B cell (primary cell): ENCODE measurements around the gene KIAA1328. TPM values are rescaled to one million over a fixed set of nuclear protein-coding genes. Genes with fewer than 3 reads are reported as not detected.

Experiments
- ATAC-seq: fragments of 200-7000 bp; cut with Tn5 transposase; one replicate; pipeline ENCODE4 v1.10.0; 2021; ENCODE audit warnings: low read depth, mild to moderate bottlenecking, moderate number of reproducible peaks, moderate library complexity
- CTCF ChIA-PET: fragments of 350-600 bp; sonication (Branson Sonifier 250); formaldehyde crosslinking; loops from one replicate; lab custom pipeline; 2021; ENCODE audit warnings: antibody characterized with exemption, inconsistent platforms; lab: Charles Lee
- POLR2A ChIA-PET: fragments of 350-600 bp; sonication (Branson Sonifier 250); formaldehyde crosslinking; loops from one replicate; lab custom pipeline; 2021; ENCODE audit warnings: antibody characterized with exemption; lab: Charles Lee
- DNase-seq: peaks from one replicate; pipeline ENCODE4 v3.0.0; 2013
- H2AFZ ChIP-seq: 2 replicates; pipeline ENCODE4 v1.6.1; 2012; ENCODE audit warnings: mild to moderate bottlenecking, low read depth, low read length; ENCODE audit not compliant: insufficient read depth, poor library complexity, severe bottlenecking
- H3K27ac ChIP-seq, 2 donors: 1 replicate in 1 of 2; 2 replicates in 1 of 2; pipeline ENCODE4 v1.5.1; 2012 to 2013; ENCODE audit warnings: low read length in 2 of 2, mild to moderate bottlenecking in 2 of 2, moderate library complexity in 1 of 2
- H3K27me3 ChIP-seq, 4 experiments: fragments of 200-600 bp in 1 of 4; sonication (generic) in 1 of 4; replicated peaks in 1 of 4; 1 replicate in 2 of 4; 2 replicates in 2 of 4; pipeline versions ENCODE4 v1.6.1 to v1.7.0; 2013 to 2016; ENCODE audit warnings: low read length in 3 of 4, mild to moderate bottlenecking in 2 of 4, mixed read lengths in 1 of 4, moderate library complexity in 1 of 4; ENCODE audit not compliant: insufficient read depth in 4 of 4, control insufficient read depth in 3 of 4; ENCODE audit errors: control extremely low read depth in 1 of 4
- H3K36me3 ChIP-seq, 2 experiments: replicated peaks in 1 of 2; 1 replicate in 1 of 2; 2 replicates in 1 of 2; pipeline versions ENCODE4 v1.6.1 to v1.7.1; 2013; ENCODE audit warnings: low read length in 1 of 2; ENCODE audit not compliant: insufficient read depth in 2 of 2, control insufficient read depth in 1 of 2; ENCODE audit errors: control extremely low read depth in 1 of 2, extremely low read depth in 1 of 2
- H3K4me1 ChIP-seq, 2 donors: fragments of 200-600 bp in 1 of 2; sonication (generic) in 1 of 2; 1 replicate in 1 of 2; 2 replicates in 1 of 2; pipeline versions ENCODE4 v1.5.1 to v1.6.1; 2013 to 2017; ENCODE audit warnings: low read length in 2 of 2; ENCODE audit not compliant: control insufficient read depth in 2 of 2, insufficient read depth in 2 of 2
- H3K4me2 ChIP-seq: replicated peaks from 2 replicates; pipeline ENCODE3; 2012; ENCODE audit warnings: mild to moderate bottlenecking, low read depth, low read length; ENCODE audit not compliant: poor library complexity, severe bottlenecking
- H3K4me3 ChIP-seq, 5 experiments: fragments of 200-600 bp in 1 of 5; sonication (generic) in 1 of 5; 1 replicate in 3 of 5; 2 replicates in 2 of 5; pipeline versions ENCODE4 v1.5.1 to v1.7.0; 2011 to 2016; ENCODE audit warnings: low read length in 4 of 5, mild to moderate bottlenecking in 4 of 5, low read depth in 2 of 5, control low read depth in 1 of 5, moderate library complexity in 1 of 5; ENCODE audit not compliant: insufficient read depth in 1 of 5; ENCODE audit errors: control extremely low read depth in 1 of 5, extremely low read depth in 1 of 5
- H3K79me2 ChIP-seq: fragments of 200-600 bp; sonication (generic); one replicate; pipeline ENCODE4 v1.6.0; 2016; ENCODE audit warnings: low read length; ENCODE audit not compliant: control insufficient read depth, insufficient read depth
- H3K9ac ChIP-seq: fragments of 200-600 bp; sonication (generic); 2 replicates; pipeline ENCODE4 v1.6.1; 2017; ENCODE audit warnings: mild to moderate bottlenecking, low read length, moderate library complexity
- H3K9me3 ChIP-seq, 3 donors: one replicate each; pipeline versions ENCODE4 v1.6.1 to v1.7.1; 2013; ENCODE audit warnings: low read length in 2 of 3; ENCODE audit not compliant: control insufficient read depth in 2 of 3, insufficient read depth in 1 of 3; ENCODE audit errors: control extremely low read depth in 1 of 3
- H4K20me1 ChIP-seq: 2 replicates; pipeline ENCODE4 v1.6.0; 2012; ENCODE audit warnings: mild to moderate bottlenecking, low read length; ENCODE audit not compliant: insufficient read depth, control insufficient read depth, poor library complexity, severe bottlenecking
- H3K27ac Mint-ChIP-seq: one replicate; pipeline ENCODE4 v1.8.0; 2021; ENCODE audit warnings: mixed read lengths
- H3K27me3 Mint-ChIP-seq: one replicate; pipeline ENCODE4 v1.8.0; 2021; ENCODE audit warnings: mixed read lengths
- H3K4me1 Mint-ChIP-seq: one replicate; pipeline ENCODE4 v1.8.0; 2021; ENCODE audit warnings: mixed read lengths
- H3K4me3 Mint-ChIP-seq: one replicate; pipeline ENCODE4 v1.8.0; 2021; ENCODE audit warnings: mixed read lengths
- H3K9me3 Mint-ChIP-seq: one replicate; pipeline ENCODE4 v1.8.0; 2022; ENCODE audit warnings: mixed read lengths; ENCODE audit not compliant: insufficient read depth
- EZH2 ChIP-seq: IDR thresholded peaks from 2 replicates; pipeline ENCODE4 v1.6.1; 2012; ENCODE audit warnings: borderline replicate concordance, low read depth, mild to moderate bottlenecking, moderate library complexity, low read length; ENCODE audit not compliant: insufficient read depth, poor library complexity, severe bottlenecking
- WGBS: methylation state at CpG from one replicate; pipeline ENCODE4 v1.1.5; 2013; ENCODE audit warnings: missing lambda C conversion rate; ENCODE audit not compliant: insufficient coverage; 5-methylcytosine and 5-hydroxymethylcytosine counted together
- intact Hi-C: fragments of 100-400 bp; cut with micrococcal nuclease; formaldehyde crosslinking; loops from one replicate; pipeline ENCODE4 v1.10.0; 2022
- polyA plus RNA-seq: library from polyadenylated mRNA; depleted of rRNA; stranded (reverse); fragments of >200 nt; gene quantifications from 2 replicates; pipeline ENCODE4 v1.2.3, GENCODE V29; 2012
- total RNA-seq, 2 donors: library from RNA; stranded (reverse); fragments of 120-200 nt in 1 of 2; gene quantifications; 1 replicate in 1 of 2; 2 replicates in 1 of 2; pipeline versions ENCODE4 v1.2.3 to v1.2.4, GENCODE V29; 2013 to 2022
- TF ChIP-seq, protein P1 (sequence below): fragments of 200-600 bp; IDR thresholded peaks from one replicate; pipeline ENCODE4 v1.8.0; 2022; ENCODE audit warnings: antibody characterized with exemption, mild to moderate bottlenecking

The KIAA1328 gene
- total and polyA plus RNA-seq, 2 donors (not counting 1 experiment from before 2014, with no cell fraction given), result 9.1 to 22.1 TPM

DNA sequence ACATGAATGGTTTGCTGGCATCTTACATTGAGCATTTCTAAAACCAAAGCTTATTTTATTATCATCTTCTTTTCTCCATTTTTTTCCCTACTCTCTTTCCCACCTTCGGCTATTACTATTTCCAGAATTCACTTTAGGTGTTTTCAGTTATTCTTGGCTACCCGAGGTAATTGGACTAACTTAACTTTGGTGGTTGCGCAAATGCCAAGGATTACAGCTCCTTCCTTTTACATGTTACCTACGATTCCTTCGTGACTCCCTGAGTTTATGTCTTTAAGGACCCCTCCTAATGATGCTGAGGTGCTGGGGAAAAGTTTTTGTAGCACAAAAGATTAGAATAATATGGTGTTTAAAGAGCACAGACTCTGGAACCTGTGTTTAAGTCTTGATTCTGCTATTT lies 14.3 kb downstream of the KIAA1328 start:
- peaks cover 0 to under 1% of the 10 kb centered on the region in 2 experiments for H3K36me3 ChIP-seq
- H3K4me3 ChIP-seq, result no peak overlapping the region
- no peaks in the 10 kb centered on the region for H3K27me3 ChIP-seq
- TF ChIP-seq, protein P1, sequence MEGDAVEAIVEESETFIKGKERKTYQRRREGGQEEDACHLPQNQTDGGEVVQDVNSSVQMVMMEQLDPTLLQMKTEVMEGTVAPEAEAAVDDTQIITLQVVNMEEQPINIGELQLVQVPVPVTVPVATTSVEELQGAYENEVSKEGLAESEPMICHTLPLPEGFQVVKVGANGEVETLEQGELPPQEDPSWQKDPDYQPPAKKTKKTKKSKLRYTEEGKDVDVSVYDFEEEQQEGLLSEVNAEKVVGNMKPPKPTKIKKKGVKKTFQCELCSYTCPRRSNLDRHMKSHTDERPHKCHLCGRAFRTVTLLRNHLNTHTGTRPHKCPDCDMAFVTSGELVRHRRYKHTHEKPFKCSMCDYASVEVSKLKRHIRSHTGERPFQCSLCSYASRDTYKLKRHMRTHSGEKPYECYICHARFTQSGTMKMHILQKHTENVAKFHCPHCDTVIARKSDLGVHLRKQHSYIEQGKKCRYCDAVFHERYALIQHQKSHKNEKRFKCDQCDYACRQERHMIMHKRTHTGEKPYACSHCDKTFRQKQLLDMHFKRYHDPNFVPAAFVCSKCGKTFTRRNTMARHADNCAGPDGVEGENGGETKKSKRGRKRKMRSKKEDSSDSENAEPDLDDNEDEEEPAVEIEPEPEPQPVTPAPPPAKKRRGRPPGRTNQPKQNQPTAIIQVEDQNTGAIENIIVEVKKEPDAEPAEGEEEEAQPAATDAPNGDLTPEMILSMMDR, result no peak
- TF ChIP-seq EZH2, result no peak
- ChIA-PET POLR2A (no interaction called here), CTCF (no interaction called here)
- H3K9me3 ChIP-seq, result peaks cover 0 to 4% (median 3%) of the 10 kb centered on the region in 3 donors
- H2AFZ ChIP-seq, result no peak overlapping the region
- intact Hi-C loops, result no loop called here
- no peaks in the 10 kb centered on the region for H3K79me2 ChIP-seq
- H3K4me1 ChIP-seq, result no peaks in the 10 kb centered on the region
- no peak overlapping the region for H3K27ac ChIP-seq
- Mint-ChIP-seq H3K9me3 (no peaks in the 10 kb centered on the region), H3K4me1 (no peaks in the 10 kb centered on the region), H3K4me3 (no peak overlapping the region), H3K27ac (no peak overlapping the region), H3K27me3 (no peaks in the 10 kb centered on the region)
- no peaks in the 10 kb centered on the region for H4K20me1 ChIP-seq
- WGBS, result 93% methylated on average over 3 of the region's 5 CpGs
- ATAC-seq (no peak), DNase-seq (no peak)
- no peak overlapping the region for H3K9ac ChIP-seq
- no peak overlapping the region for H3K4me2 ChIP-seq

DNA sequence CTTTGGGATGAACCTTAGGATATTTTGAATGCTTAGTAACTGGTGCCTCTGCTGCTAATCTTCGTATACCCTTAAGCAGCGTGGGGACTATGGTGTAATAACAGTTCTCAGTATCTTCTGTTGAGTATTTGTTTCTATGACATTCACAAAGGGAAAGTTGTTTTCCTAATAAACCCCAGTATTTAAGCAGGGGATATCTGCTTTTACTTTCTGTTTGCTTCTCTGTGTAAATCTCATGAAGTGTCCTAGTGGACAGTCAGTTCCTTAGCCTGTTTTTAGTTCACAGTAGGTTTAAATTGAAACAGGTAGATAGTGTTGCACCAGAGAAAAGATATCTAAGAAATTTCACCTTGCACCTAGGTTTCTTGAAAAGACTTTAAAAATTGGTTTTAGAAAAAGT lies 14.9 kb downstream of the KIAA1328 start:
- Mint-ChIP-seq H3K4me3 (no peak overlapping the region), H3K27ac (no peak overlapping the region), H3K4me1 (no peaks in the 10 kb centered on the region), H3K27me3 (no peaks in the 10 kb centered on the region), H3K9me3 (no peaks in the 10 kb centered on the region)
- Histone ChIP-seq H3K9me3 (peaks cover 0 to 1% (median 0%) of the 10 kb centered on the region in 3 donors), H2AFZ (no peak overlapping the region), H3K9ac (no peak overlapping the region), H3K4me1 (no peaks in the 10 kb centered on the region), H3K27me3 (no peaks in the 10 kb centered on the region), H3K79me2 (no peaks in the 10 kb centered on the region), H3K4me3 (no peak overlapping the region), H3K27ac (no peak overlapping the region), H3K4me2 (no peak overlapping the region), H4K20me1 (no peaks in the 10 kb centered on the region), H3K36me3 (no peaks in the 10 kb centered on the region)
- ATAC-seq (no peak), DNase-seq (no peak)
- TF ChIP-seq, protein P1, result no peak
- no peak for TF ChIP-seq EZH2
- intact Hi-C loops, result no loop called here
- POLR2A ChIA-PET, result no interaction called here
- CTCF ChIA-PET, result no interaction called here
- WGBS, result no CpG with 5 or more reads among the region's 2 CpGs
